ENCODE data around the gene CNKSR3.

The CNKSR3 gene

GRCh38 chr6:154479351-154479769 lies 31.1 kb downstream of the CNKSR3 start:
- no peak for DNase-seq (ENCODE audit: low read depth)

GRCh38 chr6:154478701-154479060 lies 31.8 kb downstream of the CNKSR3 start:
- no peak for DNase-seq (ENCODE audit: low read depth)

DNA sequence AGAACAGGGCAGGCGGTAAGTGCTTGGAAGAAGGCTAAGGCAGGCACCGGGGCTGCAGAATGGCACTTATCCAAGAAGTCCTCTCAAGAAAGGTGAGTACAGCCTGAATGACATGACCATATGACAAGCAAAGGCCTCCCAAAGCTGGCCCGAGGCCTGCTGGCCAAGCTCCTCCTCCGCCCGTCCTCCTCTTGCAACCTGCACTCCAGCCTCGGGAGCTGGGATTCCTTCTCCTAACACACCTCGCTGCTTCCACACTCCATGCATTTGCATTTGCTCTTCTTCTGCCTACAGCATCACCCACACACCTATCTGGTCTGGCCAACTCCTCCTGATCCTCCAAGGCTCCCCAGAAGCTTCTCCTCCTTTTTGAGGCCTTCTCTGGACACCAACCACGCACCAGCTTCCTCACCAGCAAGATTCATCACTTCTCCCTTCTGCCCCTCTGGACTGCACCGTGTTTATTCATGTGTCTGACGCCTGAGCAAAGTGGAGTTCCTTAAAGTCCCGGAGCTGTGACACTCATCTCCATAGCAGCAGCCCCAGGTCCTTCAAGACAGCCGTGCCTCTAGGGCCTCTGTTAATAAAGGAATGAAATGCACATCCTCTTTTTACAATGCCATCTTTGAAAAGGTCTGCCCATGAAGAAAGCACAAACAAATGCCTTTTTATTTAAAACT lies 32.3 kb downstream of the CNKSR3 start:
- DNase-seq (ENCODE audit: low read depth) = no peak

DNA sequence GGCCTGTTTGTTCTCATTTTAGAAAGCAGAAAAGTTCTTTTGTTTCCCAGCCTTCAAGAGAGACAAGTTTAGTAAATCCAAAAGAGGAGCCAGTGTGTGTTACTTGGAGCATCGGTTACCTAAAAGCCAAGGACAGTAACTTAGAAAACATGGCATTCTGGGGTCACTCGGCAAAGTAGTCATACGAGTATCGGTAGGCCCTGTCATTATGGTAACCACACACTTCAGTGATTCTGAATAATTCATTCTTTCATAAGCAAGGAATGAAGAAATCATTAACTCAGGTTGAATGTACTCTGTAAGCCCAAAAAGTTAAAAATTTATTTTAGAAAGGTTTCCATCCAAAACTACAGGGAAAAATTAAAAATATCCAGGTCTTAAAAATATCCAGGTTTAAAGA lies 34.0 kb downstream of the CNKSR3 start:
- no peak for DNase-seq (ENCODE audit: low read depth)

GRCh38 chr6:154474648-154475428 lies 35.6 kb downstream of the CNKSR3 start:
- DNase-seq (ENCODE audit: low read depth) = peak; percentile 76

DNA sequence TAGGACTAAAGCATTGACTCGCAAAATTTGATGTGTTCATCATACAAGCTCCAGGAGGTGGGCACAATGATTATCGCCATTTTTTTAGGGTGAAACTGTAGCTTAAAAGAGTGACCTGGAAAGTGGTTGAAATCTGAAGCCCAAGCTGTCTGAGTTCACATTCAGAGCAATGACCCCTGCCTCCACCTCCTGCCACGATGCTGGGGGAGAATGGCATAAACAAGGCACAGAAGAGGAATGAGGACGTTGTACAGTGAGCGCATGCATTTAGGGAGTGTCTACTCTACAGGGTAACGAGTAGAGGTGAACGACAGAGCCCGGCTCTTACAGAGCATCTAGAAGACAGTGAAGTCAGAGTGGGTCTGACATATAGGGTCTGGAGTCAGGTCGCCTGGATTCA lies 37.2 kb downstream of the CNKSR3 start:
- no peak for DNase-seq (ENCODE audit: low read depth)

DNA sequence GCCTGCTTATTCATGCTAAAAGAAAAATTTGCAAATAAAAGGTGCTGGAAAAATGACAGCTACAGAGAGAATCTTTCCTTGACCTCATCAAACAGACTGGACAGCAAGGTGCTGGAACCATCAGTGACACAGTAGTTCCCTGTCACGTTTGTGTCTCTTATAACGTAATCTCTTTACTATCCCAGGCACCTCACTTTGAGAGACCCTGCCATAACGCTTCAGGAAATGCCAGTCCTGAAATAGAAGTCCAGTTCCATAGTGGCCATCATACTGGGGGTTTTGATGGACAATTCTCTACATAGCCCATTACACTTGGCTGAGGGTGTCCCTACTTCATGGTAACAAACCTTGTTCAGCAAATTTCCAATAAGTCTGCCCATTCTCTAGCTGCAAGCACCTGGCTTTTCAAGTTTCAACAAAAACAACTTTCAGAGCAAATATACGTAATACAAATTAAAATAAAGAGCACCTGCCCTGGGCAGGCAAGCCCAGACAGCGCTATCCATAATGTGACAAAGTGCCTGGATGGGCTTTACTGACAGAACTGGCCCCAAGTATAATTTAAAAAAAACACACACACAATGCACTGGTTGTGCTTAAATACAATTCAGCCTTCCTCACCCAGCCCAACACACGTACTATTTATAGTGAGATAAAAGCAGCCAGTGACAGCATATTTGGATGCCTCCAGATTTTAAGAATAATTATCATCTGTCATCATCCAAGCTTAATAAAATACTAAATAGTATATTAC lies 38.7 kb downstream of the CNKSR3 start:
- no peak for DNase-seq (ENCODE audit: low read depth)

DNA sequence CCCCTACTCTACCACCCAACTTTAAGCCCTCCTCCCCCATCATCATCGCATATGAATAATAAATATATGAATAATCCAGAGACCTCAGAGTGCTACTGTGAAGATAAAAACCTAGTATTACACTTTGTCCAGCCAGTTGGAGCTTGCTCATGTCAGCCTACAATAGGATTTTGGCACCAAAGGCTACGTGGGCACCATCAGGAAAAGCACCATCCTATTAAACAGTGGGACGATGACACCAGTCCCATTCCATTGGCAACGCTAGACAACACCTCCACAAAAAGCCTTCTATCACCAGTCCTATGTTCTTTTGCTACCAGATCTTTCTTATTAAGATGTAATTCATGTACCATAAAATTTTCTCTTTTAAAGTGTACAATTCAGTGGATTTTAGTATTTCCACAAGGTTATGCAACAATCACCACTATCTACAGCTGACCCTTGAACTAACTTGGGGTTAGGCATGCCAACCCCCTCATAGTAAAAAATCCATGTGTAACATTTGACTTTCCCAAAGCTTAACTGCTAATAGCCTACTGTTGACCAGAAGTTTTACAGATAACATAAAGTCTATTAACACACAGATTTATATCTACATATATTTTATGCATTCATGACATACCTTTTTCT lies 41.1 kb downstream of the CNKSR3 start:
- no peak for DNase-seq (ENCODE audit: low read depth)

- DNase-seq (ENCODE audit: low read depth) = no peak
Observed at GRCh38 chr6:154468760-154469159, 41.7 kb downstream of the CNKSR3 start.

GRCh38 chr6:154466971-154467679 lies 43.4 kb downstream of the CNKSR3 start:
- DNase-seq (ENCODE audit: low read depth) = no peak

DNA sequence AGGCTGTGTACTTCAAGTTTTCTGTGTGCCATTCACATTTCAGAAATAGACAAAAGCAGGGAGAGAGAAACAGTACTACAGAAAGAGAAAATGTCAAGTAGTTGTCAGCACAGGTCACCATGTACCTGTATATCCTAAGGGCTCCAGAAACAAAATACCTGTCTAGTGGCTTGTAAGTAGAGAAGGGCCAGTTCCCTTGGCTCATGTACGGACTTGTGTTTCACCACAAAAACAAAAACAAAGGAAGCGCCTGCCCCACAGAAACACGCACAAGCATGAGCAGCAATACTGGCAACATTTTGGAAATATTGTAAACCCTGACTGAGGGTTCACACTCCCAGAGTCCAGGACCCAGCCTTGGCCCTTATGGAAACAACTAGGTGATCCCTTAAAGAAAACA lies 44.3 kb downstream of the CNKSR3 start:
- no peak for DNase-seq (ENCODE audit: low read depth)

DNA sequence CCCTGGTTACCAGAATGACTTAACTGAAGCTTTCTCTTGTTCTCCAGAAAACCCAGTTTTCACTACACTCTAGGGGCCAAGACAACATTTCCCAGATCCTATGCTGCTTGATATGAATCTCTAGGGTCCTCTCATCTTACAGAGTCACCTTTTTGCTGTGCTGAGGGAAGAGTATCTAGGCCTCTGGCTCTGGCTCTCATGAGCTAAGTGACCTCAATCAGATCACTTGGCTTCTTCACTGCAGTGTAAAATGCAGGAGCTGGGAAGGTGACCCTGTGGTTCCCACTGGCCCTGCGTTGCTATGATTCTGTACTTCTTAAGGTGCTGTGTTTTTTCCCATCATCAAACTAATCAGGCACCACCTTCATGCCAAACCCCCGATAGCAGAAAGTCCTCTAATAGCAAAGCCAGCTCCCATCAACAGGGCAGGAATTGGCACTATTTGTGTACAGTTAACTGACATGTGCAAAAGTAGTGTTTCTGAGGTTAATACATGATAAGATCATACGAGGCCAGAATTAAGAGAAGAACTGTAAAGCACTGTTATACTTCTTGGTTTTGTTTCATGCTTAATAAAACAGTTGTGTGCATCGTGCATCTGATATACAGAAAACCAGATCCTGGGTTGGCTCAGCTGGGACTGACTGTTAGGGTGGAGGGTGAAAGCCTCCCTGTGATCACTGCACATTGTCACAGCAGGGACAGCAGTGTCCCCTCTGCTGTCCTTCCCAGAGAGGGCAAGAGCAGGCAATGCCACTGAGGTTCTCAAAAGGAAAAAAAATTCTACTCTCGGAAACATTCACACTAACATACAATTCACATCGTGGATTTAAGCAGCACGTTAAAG lies 46.7 kb downstream of the CNKSR3 start:
- DNase-seq (ENCODE audit: low read depth) = no peak

GRCh38 chr6:154462425-154462824 lies 48.1 kb downstream of the CNKSR3 start:
- no peak for DNase-seq (ENCODE audit: low read depth)

DNA sequence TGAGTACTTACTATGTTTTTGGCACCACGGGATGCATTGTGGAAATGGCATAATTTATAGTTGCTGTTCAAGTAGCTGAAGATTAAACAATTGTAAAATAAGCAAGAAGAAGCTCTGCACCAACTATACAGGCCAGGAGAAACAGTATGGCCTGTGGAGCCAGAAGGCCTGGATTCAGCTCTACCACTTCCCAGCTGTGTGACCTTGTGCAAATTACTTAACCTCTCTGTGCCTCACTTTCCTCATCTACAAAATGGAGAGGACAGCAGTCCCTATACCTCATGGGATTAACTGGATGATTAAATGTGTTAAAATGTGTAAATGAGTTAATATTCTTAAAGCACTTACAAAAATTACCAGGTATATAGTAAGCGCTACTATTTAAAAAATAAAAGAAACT lies 49.1 kb downstream of the CNKSR3 start:
- DNase-seq (ENCODE audit: low read depth) = no peak

DNA sequence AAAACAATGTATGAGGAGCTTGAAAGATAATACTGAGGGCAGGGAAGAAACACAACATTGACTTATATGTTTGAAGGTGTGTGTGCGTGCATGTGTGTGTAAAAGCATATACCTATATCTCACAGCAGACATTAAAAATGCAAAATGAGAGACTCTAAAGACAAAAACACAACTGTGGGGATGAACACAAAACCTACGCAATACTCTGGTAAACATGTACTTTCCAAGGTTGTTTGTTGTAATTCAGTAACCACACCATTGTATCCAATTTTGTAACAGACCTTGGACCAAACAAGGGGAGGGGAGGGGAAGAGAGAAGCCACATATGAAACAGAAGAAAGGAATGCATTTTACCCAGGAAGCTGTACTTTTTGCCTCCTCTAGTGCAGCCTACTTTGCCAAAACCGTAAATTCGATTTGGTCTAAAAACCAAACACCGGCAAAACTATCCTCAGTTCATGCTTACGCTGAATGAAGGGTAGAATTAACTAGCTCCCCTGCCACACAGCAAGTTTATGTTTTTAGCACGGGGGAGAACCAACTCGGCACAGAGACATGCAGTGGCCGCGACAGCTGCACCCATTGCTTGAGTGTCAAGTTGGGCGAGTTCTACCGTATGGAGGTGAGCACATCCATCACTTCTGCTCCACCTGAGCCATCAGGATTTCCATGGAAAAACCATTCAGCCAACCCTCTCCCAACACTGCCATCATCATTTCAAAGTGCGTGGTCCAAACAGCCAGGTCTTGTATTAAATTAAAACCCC lies 50.0 kb downstream of the CNKSR3 start:
- DNase-seq (ENCODE audit: low read depth) = peak; percentile 45

- DNase-seq (ENCODE audit: low read depth) = no peak
Observed at GRCh38 chr6:154459513-154459912, 51.0 kb downstream of the CNKSR3 start.

GRCh38 chr6:154458565-154459470 lies 51.7 kb downstream of the CNKSR3 start:
- no peak for DNase-seq (ENCODE audit: low read depth)

- no peak for DNase-seq (ENCODE audit: low read depth)
Observed at GRCh38 chr6:154457881-154458284, 52.6 kb downstream of the CNKSR3 start.

GRCh38 chr6:154457046-154457713 lies 53.3 kb downstream of the CNKSR3 start:
- DNase-seq (ENCODE audit: low read depth) = no peak

Data from stromal cell of bone marrow (primary cell).